SH-SY5Y (cell line): Measurements from ENCODE around the gene PELO.

Source experiments
- GATA2 ChIP-seq: IDR thresholded peaks from 2 replicates; pipeline ENCODE4 v1.6.1; 2011; ENCODE audit warnings: mild to moderate bottlenecking, low read depth, low read length
- GATA3 ChIP-seq: IDR thresholded peaks from 2 replicates; pipeline ENCODE4 v1.6.1; 2011; ENCODE audit warnings: low read depth, mild to moderate bottlenecking, low read length, moderate library complexity

DNA sequence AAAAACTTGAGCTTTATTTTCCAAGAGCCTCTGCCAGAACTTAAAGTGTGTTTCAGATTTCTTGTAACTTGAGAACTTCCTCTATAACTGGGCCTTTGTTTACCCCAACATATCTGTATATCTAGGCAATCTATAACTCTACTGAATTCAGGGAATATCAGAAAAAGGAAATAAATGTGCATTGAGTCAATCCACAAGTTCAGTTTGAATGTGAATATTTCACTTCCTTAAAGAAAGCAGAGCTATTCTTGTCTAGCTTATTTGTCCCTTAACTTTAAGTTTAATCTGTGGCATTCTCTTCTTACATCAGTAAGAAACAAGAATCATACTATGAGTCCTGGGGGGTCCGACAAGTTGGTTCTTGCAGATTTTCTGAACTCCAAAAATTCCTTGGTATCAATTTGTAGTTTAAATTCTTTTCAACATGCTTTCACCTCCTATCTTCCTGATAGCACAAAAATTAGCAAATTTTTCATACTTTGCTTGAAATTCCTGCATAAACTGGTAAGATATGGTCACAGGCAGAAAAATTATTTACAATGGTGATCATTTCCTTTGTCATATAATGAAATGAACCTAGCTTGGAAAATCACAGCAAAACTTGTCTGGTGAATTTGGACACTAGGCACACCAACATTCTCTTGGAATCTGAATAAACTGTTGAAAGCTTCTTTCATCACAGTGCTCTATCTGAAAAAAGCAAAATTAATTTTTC, 19.8 kb upstream of the PELO start:
- TF ChIP-seq GATA2 (no peak), GATA3 (no peak)
